Jurkat, Clone E6-1 (cell line): ENCODE results near the gene LBH.

ENCODE experiments used
- DNase-seq: peaks from one replicate; pipeline ENCODE4 v3.0.0-alpha.2; 2011; ENCODE audit warnings: low read depth, low spot score
- H3K4me3 ChIP-seq: 2 replicates; pipeline ENCODE4 v1.5.1; 2011; ENCODE audit warnings: mild to moderate bottlenecking, low read length, control low read depth, moderate library complexity

Gene LBH

GRCh38 chr2:30253873-30254684 lies 22.7 kb downstream of the LBH start:
- no peak for DNase-seq
- H3K4me3 ChIP-seq, result no peak overlapping the region

DNA sequence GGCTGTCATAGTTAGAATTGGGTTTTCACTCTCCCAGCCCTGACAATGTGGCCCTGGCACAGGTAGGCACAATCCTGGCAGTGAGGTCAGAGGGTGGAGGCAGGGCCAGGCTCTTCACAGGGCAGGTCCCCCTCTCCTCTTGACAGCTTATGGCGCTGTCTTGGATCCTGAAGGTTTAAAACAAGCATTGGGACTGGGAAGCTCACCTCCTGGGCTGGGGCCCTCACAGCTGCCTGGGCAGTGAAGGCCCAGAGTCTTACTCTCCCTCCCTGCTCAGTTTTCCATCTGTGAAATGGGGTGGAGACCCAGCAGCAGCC lies 23.3 kb downstream of the LBH start:
- DNase-seq, result no peak
- no peak overlapping the region for H3K4me3 ChIP-seq

DNA sequence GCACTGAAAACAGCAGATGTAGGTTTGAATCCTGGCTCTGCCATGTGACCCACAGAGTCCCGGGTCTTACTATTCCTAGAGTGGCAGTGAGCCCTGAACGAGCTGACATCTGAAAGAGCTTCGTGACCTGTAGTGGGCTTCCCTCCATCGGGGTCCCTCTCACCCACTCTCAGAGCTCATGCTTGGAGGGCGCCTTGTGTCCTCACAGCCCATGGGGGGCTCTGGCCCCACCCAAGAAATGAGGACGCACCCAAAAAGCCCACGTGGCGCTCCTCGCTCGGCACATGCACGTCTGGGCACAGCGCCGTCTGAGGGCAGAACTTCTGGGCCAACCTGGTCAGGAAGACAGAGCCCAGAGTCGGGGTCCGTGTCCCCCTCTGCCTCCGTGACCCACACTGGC lies 23.7 kb downstream of the LBH start:
- H3K4me3 ChIP-seq, result no peak overlapping the region
- DNase-seq, result no peak

GRCh38 chr2:30255466-30256408 lies 24.4 kb downstream of the LBH start:
- no peak overlapping the region for H3K4me3 ChIP-seq
- no peak for DNase-seq

DNA sequence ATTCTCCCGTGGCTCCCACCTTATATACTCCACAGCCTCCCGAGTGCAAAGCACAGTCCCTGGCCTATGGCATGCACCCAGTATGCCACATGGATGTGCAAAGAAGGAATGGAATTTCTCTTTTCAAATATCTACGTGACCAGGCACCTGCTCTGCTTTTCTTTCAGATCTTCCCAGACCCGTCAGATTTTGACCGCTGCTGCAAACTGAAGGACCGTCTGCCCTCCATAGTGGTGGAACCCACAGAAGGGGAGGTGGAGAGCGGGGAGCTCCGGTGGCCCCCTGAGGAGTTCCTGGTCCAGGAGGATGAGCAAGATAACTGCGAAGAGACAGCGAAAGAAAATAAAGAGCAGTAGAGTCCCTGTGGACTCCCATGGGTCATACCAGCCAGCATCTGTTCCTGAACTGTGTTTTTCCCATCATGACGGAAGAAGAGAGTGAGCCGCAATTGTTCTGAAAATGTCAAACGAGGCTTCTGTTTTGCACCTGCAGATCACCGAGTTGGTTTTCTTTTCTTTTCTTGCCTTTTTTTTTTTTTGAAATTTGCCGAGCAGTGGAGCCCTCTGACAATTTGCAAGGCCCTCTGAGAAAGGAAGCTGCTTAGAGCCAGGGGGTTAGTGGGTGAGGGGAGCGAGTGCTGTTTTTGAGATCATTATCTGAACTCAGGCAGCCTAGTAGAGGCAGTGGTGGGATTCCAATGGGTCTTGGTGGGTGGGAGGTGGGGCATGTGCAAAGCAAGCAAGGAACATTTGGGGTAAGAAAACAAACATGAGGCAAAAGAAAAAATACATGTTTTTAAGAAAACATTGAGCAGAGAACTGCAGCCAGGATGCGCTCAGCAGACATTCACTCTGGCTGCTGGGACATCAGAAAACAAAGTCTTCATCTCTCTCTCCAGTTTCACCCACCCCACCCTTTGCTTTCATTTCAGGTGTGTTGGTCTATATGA lies 26.2 kb downstream of the LBH start:
- H3K4me3 ChIP-seq, result no peak overlapping the region
- DNase-seq, result peak; percentile 57

- no peak overlapping the region for H3K4me3 ChIP-seq
- DNase-seq, result no peak
Observed at GRCh38 chr2:30259071-30259470, 27.7 kb downstream of the LBH start.

DNA sequence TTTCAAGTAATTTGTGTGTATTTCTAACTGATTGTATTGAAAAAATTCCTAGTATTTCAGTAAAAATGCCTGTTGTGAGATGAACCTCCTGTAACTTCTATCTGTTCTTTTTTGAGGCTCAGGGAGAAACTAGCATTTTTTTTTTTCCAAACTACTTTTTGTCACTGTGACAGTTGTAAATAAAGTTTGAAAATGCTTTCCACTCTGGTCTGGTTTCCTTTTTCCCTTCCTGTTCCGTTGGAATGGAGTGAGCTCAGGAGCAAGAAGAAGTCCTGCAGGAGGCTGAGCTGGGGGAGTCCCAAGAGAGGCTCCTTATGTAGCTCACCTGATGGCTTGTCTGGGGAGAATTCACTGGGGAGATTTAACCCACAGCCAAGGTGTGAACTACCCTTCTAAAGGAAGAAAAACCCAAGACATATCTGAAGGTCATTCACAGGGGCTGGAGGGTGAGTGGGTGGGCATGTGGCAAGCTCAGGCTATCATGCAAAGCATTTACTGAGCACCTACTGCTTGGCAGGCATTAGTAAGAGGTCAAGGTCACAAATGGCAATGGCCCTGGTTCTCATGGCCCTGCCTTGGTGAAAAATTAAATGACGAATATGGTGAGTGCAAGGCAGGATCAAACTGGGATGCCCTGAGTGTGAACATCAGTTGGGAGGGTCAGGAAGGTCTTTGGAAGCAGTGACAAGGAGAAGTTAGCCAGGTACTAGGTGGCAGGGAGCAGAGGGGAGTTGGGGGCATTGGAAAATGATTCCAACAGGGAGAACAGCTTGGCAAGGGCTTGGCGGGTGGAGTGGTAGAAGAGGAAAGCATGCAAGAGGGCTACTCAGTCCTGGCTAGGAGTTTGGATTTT lies 28.7 kb downstream of the LBH start:
- DNase-seq, result no peak
- H3K4me3 ChIP-seq, result no peak overlapping the region

DNA sequence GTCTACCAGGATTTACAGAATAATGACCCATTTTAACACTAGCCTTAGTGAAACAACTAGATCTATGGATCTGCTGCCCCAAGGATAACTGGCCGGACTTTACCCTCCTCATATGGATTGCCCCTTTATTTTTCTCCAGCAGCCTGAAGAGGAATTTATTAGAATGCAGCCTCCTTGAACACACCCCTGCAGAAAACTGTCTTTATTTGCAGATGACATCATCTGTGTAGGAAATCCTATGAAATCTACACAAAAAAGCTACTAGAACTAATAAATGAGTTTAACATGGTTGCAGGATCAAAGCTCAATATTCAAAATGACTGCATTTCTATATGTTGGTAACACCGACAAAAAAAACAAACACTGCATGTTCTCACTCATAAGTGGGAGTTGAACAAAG lies 29.6 kb downstream of the LBH start:
- H3K4me3 ChIP-seq, result no peak overlapping the region
- no peak for DNase-seq

GRCh38 chr2:30261695-30262211 lies 30.4 kb downstream of the LBH start:
- no peak overlapping the region for H3K4me3 ChIP-seq
- DNase-seq, result no peak

DNA sequence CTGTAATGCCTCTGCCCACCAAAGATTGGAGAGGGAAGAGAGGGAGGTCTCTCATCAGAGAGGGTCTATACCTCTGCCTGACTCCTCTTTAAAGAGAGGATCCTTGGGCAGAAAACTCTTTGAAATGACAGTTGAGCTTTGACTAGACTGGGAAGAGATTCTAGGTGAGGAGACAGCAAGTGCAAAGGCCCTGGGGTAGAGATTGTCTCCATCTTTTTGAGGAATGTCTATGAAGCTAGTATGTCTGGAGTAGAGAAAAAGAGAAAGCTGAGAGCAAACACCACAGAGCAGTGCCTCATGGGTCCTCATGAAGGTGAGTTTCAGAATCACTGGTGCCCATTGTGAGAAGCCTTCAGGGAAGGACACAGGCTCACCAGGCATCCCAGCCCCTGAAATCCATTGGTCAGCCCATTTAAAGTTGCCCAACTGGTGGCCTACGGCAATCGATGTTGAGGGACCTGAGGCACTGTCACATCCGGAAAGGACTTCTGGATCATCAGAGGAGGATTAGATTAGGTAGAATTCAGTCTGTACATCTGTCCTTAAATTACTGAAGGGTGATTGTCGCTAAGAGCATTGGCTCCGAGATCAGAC lies 31.5 kb downstream of the LBH start:
- no peak for DNase-seq
- H3K4me3 ChIP-seq, result no peak overlapping the region

- no peak overlapping the region for H3K4me3 ChIP-seq
- DNase-seq, result no peak
Observed at GRCh38 chr2:30264274-30264673, 32.9 kb downstream of the LBH start.

DNA sequence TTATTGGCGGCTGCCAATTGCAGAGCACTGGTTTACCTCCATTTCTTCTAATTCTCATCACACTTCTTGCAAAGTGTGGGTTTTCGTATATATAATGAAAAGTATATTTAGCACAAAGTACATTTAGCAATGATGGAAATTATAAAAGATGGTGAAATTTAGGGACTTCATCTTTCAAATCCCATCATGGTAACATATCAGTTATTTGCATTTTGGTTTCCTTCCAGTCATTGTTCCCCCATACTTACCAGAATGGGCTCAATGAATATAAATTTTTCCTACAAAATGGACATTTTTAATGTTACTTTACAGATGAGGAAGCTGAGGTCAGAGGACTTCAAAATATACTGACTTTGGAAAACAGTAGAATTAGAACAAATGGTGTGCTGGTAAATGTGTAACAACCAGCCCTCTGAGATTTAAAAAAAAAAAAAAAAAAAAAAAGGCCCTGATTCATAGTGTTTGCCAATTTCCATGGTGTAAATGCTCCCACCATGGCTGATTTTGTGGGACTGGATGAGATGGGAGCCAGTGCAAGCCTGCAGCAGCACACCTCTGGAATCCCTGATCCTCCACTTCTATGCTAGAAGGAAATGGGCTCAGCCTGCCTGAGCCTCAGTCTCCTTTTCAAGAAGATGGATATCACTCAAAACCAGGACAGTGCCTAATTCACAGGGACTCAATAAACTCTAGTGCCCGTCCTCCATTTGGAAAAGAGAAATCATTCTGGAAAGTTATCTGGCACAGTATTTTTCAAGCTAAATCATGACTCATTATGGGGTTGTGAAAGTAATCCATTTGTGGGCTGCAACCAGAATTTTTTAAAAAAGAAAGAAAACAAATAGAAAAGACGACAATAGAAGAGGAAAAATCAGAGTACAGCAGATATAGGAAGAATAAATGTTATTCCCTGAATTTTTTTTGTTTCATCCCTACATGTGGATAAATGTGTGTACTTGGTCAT lies 34.0 kb downstream of the LBH start:
- H3K4me3 ChIP-seq, result no peak overlapping the region

GRCh38 chr2:30266051-30266621 lies 34.8 kb downstream of the LBH start:
- DNase-seq, result peak; percentile 65
- no peak overlapping the region for H3K4me3 ChIP-seq

More for the DNA sequence above, 34.0 kb downstream of the LBH start:
- no peak for DNase-seq

DNA sequence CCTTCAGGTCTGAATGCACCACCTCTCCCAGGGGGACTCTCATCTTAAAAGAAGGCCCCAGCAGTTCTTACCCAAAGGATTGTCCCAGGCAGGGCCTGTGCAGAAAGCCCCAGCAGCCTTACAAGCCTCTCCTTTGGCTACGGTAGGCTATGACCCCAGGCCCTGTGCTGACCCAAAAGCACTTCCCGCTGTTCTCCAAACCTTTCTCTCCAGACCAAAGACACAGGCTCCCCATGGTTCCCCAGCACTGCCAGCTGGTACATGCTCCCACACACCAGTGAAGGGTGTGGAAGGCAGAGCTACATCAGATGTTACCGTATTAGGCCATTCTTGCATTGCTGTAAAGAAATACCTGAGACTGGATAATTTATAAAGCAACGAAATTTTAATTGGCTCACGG lies 35.4 kb downstream of the LBH start:
- DNase-seq, result no peak
- no peak overlapping the region for H3K4me3 ChIP-seq

DNA sequence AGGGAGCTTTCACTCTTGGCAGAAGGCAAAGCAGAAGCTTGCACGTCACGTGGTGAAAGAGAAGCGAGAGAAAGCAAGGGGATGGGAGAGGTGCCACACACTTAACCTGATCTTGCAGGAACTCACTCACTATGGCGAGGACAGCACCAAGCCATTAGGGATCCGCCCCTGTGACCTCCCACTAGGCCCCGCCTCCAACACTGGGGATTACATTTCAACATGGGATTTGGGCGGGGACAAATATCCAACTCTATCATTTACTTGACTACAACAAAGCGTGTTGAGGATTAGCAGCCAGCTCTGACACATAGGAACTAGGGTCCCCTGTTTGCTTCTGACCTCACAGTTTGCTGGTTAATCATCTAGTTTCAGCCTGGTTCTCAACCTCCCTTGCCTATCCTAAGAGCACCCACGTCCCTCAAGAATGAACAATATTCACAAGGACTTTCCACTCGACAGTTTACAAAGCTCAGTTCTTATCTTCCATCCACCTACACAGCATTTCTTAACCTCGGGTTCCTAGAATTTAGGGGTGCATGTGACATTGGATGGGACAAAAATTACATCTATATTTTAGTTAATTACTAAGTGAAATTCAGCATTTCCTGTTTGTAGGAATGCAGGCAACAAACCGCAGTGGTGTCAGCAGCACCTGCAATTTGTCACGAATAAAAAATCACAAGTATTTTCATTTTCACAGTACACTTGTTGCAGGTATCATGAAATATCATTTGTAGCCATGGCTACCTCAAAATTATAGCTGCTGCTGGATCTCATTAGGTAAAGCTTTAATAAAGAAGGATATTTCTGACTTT lies 36.0 kb downstream of the LBH start:
- DNase-seq, result no peak
- no peak overlapping the region for H3K4me3 ChIP-seq
